DND-41 (cell line): ENCODE measurements around the gene SCYGR4.

Experiments used
- CTCF ChIP-seq: IDR thresholded peaks from 2 replicates; pipeline ENCODE4 v1.5.1; 2012; ENCODE audit warnings: borderline replicate concordance, low read length, moderate library complexity, mild to moderate bottlenecking; ENCODE audit not compliant: poor library complexity, severe bottlenecking; ENCODE audit errors: extremely low read depth
- EZH2 ChIP-seq: IDR thresholded peaks from 3 replicates; pipeline ENCODE4 v1.6.1; 2012; ENCODE audit warnings: borderline replicate concordance, low read depth, mild to moderate bottlenecking, moderate library complexity, low read length, inconsistent platforms; ENCODE audit not compliant: severe bottlenecking

GRCh38 chr2:227665189-227665940, 48.1 kb downstream of the SCYGR4 start:
- TF ChIP-seq CTCF (no peak), EZH2 (no peak)
